Heart left ventricle (tissue), 13 donors: ENCODE measurements around the gene PLPPR3.

Source experiments
- CTCF ChIP-seq, 12 donors: fragments of 200-600 bp; sonication (generic) in 4 of 12; IDR thresholded peaks; one replicate each; pipeline versions ENCODE4 v1.5.0 to v1.8.0; 2018 to 2022; ENCODE audit warnings: antibody characterized with exemption in 12 of 12, mild to moderate bottlenecking in 5 of 12
- POLR2A ChIP-seq, 2 donors: fragments of 450-650 bp; IDR thresholded peaks; one replicate each; pipeline ENCODE4 v1.6.1; 2017; ENCODE audit warnings: antibody characterized with exemption in 2 of 2, mild to moderate bottlenecking in 2 of 2, moderate library complexity in 2 of 2
- donor health status: ischemic (EF 13 %, LVEDD 7.1; RV severe dilation, severe dysfunction).
- donor health status: DM: no; HTN: yes; CAD: no.
- donor health status: DM: no; HTN: no; CAD: no.
- donor health status: ischemic (EF 25% LVEDD 6.9; RV normal size, moderate dysfunction).
- donor health status: ischemic (EF 25% LVEDD 5.7; RV mildly dilated, moderate dysfunction).
- donor health status: ischemic (EF 35%, LVEDD 5.7; RV mildly dilated, moderate dysfunction).
- donor health status: nonischemic (EF 11% LVEDD 7.7; RV severe dilation, severe dysfunction).
- donor health status: DM: yes; HTN: yes; CAD: no.
- donor health status: PGD.
- donor health status: ischemic (EF 29% LVEDD 5.4; RV normal size, mild dysfunction).
- donor health status: nonischemic (EF 23%, LVEDD 6.1; RV moderate dilation, normal function).

GRCh38 chr19:845707-846521 lies 24.2 kb upstream of the PLPPR3 start:
- TF ChIP-seq CTCF (IDR thresholded peaks at IDR 0.05) (no peak), POLR2A (IDR thresholded peaks at IDR 0.05) (no peak)
